Ammon's horn (tissue), 1 donor: ENCODE results near the gene AK6.
"Not testable (repeated sequence)": the region's sequence is repeated elsewhere in the genome, so short reads cannot be mapped to it uniquely, and the experiment has no call there.

ENCODE experiments used
- DNase-seq: peaks from one replicate; pipeline ENCODE4 v3.0.0-alpha.2; 2016; ENCODE audit warnings: low spot score

Gene AK6

DNA sequence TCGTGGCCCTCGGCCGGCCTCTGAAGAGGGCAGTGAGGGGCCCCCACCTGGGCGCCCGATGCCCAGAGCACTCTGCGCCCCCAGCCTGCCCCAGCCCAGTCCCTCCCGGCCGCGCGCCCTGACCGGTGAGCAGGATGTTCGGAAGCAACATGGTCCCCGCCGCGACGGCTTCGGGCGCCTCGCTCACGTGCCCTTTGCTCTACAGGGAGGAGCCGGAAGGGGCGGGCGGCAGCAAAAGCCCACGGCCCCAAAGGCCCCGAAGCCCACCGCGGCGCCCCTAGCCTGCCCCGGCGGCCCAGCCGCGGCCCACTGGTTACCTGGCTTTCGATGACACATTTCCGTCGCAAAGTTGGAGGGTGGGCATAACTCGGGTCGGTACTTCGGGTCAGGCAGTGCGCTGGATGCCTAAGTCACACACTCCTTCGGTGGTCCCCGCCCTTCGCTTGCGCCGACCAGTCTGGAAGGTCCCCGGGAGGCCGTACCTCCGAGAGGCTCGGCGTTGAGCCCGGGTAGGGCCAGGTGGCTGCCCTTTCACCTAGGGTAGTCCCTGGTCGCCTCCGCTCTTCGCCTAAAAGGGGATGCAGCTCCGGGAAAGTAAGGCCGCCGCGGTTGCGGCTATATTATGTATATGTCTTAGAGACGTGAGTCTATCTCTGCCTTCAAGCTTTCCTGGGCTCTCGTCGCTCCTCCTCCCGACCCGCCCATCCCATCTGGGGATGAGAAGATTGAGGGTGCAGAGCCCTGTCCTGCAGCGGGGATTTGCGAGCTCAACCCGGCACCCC lies at the start of gene AK6, which contains the start of the genes RAD17 and TAF9:
AK6 (minus strand) TSS at position 181 of the 782 bp plus-strand sequence; CDS start at position 151, 30 bp downstream.
RAD17 (plus strand) TSS at position 479 of the 782 bp plus-strand sequence. CDS start 2,391 bp downstream, outside the sequence.
TAF9 (minus strand) TSS at position 181 of the 782 bp plus-strand sequence. CDS start 3,783 bp downstream, outside the sequence.
- peak; percentile 92 for DNase-seq

DNA sequence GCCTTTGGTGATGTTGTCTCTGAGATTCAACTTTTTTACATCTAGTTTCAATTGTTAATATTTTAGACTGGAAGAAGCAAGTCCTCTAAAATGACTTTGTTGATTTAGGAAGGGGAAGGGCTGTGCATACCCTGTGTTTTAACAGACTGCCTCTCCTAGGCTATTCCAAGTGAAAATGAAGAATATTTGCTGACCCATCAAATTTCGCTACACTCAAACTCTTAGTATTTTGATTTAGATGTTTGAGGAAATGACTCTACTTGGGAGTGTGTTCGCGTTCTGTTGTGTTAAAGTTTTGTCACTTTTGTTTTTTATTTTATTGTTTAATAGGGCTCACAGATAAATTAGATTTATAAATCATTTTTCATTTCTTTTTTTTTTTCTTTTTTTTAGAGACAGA lies 49.2 kb upstream of the AK6 start:
- no peak for DNase-seq

DNA sequence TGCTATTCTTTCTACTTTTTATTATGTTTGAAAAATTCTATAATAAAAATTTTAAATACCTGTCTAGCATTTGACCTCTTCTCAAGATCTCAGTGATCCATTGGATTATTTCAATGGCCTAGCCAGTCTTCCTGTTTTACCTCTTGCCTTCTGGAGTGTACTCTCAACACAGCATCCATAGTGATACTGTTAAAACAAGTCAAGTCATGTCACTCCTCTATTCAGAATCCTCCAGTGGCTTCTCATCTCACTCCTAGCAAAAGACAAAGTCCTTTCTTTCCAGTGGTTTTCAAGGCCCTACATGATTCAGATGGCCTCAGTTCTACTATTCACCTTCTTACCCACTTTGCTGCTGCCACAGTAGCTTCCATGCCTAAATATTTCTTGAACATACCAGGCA lies 47.4 kb upstream of the AK6 start:
- DNase-seq, result no peak

DNA sequence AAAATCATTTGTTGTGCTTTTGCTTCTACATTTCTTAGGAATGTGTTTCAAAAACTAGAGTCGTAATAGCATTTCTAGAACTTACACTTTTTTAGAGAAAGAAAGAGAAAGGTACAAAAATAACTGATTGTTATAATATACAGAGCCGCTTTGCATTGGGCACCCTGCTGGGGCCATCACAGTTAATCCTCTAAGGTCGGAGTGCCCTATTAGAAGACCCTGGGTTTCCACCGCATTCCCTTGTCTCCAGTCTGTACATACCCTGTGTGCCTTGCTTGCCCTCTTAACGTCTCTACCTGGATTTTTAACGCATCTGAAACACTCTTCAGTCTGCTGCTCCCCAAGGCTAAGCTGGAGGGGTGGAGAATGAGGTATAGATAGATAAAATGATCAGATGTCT lies 46.9 kb upstream of the AK6 start:
- DNase-seq, result no peak

DNA sequence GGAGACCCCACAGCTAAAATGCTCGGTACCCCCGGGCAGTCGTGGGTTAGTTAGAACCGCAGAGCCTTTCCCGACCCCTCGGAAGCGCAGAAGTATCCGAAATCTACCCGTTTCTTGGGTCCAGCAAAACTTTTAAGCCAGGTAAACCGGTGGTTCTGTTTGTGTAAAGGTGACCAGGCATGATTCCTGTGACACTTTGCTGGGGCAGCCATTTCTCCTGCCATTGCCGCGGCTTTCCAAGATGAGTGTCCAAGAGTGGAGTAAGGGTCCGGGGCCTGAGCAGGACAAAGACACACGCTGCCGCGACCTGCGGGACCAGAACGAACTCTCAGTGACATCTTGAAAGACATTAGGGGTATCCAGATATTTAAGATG lies 46.3 kb upstream of the AK6 start:
- DNase-seq, result no peak

DNA sequence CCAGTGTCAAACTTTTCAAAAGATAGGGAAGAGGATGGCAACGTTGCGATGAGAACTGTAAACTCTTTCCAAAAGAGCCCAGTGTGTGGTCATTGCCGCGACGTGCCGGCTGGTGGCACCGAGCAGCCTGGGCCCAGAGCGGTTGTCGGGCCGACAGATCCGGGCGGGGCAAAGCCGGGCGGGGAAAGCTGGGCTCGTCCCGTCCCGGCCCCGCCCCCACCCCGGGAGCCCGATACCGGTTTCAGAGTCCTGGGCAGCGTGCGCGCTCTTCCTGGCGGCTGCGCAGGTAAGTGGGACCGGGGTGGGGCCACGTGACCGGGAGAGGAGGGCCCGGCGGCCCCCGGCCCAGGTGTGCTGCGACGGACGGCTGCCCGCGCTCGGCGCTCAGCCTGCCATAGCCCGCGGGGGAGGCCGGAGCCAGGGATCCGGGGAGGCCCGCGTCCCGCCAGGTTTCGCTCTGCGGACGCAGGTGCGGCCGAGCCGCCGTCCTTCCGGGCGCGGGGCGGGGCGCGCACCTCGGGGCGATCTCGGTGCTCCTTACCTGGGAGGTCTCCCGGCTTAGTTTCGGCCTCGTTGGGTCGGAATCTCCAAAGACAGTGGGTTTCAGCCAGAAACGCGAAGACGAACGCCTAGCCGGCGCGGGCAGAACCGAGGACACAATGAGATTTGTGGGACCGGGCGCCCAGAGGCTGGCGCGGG lies 45.7 kb upstream of the AK6 start, which contains the start of gene MARVELD2:
MARVELD2 (plus strand) TSS at position 232 of the 699 bp plus-strand sequence. CDS start 4,270 bp downstream, outside the sequence.
- DNase-seq, result peak; percentile 37

DNA sequence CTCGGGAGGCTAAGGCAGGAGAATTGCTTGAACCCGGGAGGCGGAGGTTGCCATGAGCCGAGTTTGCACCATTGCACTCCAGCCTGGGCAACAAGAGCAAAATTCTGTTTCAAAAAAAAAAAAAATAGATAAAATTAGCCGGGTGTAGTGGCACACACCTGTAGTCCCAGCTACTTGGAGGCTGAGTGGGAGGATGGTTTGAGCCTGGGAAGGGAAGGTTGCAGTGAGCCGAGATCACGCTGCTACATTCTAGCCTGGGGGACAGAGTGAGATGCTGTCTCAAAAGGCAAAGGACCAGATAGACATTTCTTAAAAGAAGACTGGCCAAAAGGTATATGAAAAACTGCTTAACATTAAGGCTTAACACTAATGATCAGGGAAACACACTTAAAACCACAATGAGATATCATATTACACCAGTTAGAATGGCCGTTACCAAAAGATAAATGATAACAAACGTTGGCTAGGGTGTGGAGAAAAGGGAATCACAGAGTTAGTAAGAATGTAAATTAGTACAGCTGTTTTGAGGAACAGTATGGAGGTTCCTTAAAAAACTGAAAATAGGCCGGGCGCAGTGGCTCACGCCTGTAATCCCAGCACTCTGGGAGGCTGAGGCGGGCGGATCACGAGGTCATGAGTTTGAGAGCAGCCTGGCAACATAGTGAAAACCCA lies 35.5 kb upstream of the AK6 start:
- no peak for DNase-seq

DNA sequence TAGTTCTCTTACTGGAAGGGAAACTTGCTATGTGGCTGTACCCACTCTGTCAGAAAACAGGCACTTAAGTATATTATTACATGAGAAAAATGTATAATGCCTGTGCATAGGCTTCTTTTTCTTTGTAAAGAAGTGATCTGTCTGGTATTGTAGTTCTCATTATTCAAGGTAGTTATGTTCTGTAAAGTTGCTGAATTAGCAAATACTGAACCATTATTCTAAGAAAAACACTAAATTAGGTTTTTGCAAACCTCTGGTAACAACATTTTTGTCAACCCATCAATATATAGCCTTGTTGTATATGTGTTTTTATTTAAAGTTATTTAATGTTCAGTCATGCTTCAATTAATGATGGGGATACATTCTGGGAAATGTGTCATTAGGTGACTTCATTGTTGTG lies 9.1 kb upstream of the AK6 start:
- DNase-seq, result no peak

DNA sequence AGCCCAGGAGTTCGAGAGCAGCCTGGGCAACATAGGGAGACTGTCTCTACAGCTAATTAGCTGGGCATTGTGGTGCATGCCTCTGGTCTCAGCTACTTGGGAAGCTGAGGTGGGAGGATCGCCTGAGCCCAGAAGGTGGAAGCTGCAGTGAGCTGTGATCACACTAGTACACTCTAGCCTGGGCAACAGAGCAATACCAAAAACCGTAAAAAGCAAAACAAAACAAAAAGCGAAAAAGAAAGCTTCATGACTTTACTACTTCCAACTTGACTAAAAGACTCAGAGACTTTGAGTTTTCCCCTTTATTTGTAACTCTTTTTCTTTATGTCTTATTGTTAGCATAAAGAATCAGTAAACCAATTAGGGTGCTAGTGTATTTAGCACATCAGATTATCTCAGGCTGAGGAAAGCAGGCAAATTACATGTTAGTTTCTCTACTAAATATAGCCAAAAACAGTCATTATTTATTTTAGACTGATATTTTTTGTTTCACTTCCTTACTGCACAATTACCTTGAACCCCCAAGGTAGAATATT lies 5.7 kb upstream of the AK6 start:
- no peak for DNase-seq

DNA sequence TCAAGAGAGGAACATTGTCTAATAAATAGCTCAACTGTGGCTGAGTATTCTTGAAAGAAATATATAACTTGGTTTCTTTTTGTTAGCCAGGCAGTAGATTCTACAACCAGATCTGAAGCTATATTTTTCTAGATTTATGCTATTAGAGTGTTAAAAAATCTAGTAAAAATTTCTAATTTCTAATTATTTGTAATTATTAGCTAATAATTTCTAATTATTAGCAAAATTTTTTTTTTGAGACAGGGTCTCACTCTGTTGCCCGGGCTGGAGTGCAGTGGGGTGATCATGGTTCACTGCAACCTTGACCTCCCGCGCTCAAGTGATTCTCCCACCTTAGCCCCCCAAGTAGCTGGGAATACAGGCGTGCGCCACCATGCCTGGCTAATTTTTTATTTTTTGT lies 3.1 kb upstream of the AK6 start:
- no peak for DNase-seq

DNA sequence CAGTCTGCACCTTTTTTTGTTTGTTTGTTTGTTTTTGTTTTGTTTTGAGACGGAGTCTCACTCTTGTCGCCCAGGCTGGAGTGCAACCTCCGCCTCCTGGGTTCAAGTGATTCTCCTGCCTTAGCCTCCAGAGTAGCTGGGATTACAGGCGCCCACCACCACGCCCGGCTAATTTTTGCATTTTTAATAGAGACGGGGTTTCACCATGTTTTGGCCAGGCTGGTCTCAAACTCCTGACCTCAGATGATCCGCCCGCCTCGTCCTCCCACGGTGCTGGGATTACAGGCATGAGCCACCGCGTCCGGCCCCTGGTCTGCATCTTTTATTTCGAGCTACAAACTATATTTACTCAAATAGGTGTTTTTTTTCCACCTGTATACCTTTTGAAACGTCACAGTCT lies 1.0 kb upstream of the AK6 start:
- DNase-seq, result not testable (repeated sequence)

DNA sequence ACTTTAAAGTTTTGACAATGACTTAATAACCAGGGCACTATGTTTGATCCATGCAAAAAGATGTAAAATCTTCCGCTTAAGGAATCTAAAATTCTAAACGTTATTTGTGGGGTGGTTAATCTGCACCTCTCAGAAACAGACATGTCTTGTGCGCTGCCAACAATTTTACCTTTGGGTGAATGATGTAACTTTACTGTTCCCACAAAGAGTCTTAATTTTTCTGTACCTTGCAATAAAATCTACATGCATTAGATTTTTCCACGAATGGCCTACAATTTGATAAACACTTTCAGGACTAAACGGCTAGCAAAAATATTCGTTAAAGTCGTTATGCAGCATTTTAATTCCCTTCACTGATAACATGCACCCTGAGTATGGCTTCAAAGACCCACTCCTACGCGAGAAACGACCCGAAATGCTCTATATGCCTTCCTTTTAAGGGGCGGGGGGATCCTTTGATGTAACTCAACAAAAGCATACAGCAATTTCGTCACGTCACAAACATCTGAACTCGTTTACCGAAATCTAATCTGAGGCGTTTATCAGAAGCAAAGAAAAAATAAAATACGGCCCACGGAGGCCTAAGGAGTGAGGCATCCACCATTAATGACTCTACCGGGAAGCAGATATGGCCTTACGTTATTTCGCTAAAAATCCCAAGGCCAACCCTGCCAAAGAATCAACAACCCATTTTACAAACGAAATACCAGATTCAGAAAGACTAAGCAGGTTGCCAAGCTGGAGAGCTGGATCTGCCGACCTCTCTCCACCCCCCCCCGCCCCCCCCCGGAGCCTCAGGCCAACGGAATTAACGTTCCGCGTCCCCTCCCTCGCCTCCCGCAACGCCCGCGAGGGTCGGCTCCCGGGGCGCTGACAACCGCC lies 621 bp downstream of the AK6 start:
- DNase-seq, result peak; percentile 3

DNA sequence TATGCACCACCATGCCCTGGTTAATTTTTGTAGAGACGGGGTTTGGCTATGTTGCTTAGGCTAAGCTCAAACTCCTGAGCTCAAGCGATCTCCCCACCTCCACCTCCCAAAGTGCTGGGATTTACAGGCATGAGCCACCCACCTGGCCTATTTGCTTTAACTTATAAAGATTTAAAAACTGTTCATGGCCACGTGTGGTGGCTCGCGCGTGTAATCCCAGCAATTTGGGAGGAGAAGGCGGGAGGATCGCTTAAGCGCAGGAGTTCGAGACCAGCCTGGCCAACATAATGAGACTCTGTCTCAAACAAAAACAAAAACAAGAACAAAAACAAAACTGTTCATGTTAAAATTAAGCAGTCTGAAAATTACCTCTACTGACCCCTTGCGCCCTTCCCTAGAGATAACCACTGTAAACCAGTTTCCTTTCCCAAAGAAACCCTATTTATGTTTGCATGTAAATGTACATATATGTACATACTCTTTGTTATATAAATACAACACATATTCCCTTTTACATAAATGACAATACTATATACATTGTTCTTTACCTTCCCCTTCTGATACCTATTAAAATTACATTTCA lies 1.5 kb downstream of the AK6 start:
- no peak for DNase-seq

DNA sequence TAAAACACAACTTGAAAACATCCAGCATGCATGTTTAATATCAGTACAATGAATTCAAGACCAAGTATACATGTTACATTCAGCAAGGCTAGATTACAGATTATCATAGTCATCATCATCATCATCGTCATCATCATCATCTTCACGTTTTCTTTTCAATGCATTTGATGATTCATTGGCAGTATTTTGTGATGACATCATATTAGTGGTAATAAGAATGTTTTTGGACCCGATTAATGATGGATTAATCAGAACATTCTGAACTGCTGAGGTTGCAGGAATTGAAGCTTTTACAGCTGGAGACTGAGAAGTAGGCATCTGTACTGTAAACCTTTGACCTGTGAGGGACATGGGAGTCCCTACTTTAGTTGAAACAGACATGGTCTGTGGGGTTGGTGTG lies 4.5 kb downstream of the AK6 start:
- no peak for DNase-seq

DNA sequence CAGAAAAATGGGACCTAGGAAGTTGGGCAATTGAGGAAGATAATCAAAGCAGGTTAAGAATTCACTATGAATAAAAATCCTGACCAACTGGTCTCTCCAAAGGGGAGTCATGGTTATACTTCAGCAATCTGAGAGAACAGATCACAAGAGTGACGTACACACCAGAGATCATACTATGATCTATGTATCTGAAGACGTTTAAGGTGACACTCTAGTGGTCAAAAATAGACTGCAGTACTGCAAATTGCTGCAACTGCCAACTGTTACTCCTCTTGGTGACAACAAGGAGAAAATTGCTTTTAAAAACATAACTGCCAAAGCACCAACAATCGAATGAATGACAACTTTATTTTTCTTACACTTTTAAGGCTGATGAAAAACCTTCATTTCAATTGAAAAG lies 4.9 kb downstream of the AK6 start:
- DNase-seq, result no peak

DNA sequence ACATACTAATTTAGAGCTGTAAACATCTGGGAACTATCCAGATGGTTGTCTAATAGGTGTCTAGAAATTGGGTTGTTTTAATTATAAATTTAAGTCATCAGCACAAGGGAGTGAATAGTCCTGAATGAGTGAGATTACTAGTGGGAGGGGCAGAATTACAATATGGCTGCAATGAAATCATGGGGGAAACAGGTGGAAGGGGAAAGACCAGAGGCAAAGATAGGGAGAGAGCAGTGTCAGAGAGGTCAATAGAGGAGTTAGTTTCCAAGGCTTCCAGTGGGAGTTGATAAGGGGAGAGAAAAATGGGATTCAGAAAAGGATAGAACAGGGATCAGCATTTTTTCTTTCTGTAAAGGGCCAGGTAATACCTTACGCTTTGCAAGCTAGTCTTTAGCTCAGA lies 8.9 kb downstream of the AK6 start:
- DNase-seq, result no peak

DNA sequence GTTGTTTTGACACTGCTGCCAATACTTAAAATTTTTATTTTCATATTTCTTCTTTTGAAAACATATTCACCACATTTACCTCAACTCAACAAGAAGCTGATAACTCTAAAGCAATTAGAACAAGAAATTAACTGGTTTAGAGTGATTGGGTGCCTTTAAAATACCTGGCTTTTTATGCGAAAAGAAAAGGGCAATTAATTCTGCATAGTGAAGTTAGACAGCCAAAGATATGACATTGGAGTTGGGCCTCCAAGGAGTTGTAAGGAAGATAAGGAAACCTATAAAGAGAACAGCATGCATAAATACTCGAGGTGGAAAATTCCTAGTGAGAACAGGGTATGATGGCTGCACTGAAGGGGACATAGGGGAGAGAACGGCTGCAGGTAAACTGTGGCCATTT lies 9.6 kb downstream of the AK6 start:
- no peak for DNase-seq

DNA sequence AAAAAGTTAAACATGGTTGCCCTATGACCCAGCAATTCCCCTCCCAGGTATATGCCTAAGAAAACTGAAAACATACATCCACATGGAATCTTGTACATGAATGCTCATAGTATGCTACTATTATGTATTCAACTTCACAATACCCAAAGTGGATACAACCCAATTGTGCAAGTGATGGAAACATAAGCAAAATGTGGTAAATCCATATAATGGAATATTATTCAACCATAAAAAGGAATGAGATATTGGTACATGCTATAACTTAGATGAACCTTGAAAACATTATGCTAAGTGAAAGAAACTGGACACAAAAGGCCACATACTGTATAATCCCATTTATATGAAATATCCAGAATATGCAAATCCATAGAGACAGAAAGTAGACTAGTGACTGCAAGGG lies 18.7 kb downstream of the AK6 start:
- no peak for DNase-seq

DNA sequence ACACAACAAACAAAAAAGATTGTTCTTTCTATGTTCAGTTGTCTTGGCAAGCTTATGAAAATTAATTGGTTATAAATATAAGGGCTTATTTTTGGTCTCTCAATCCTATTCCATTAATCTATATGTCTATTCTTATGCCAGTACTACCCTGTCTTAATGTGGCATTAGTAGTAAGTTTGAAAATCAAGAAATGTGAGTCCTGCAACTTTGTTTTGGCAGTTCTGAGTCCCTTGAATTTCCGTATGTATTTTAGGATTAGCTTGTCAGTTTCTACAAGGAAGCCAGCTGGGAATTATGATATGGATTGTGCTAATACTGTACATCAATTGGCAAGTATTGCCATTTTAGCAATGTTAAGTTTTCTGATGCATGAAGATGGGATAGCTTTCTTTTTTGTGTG lies 26.2 kb downstream of the AK6 start:
- no peak for DNase-seq

DNA sequence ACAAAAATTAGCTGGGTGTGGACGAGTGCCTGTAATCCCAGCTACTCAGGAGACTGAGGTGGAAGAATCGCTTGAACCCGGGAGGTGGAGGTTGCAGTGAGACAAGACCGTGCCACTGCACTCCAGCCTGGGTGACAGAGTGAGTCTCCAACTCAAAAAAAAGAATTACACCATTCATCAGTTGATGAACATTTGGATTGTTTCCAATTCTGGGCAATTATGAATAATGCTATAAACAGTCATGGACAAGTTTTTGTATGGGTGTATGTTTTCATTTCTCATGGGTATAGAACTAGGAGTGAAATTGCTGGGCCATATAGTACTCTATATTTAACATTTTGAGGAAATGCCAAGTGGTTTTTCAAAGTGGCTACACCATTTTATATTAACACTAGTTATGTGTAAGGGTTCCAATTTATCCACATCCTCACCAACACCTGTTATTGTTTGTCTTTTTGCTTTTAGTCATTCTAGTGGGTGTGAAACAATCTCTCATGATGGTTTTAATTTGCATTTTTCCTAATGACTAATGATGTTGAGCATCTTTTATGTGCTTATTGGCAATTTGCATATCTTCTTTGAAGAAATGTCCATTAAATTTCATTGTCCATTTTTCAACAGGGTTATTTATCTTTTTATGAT lies 27.7 kb downstream of the AK6 start:
- DNase-seq, result no peak
